ENCODE results near the gene CEBPG. TPM values are rescaled to one million over a fixed set of nuclear protein-coding genes. Genes with fewer than 3 reads are reported as not detected.

Gene CEBPG
- total and polyA plus RNA-seq, 8 donors: 4.7 to 40.9 (median 18.0) TPM

DNA sequence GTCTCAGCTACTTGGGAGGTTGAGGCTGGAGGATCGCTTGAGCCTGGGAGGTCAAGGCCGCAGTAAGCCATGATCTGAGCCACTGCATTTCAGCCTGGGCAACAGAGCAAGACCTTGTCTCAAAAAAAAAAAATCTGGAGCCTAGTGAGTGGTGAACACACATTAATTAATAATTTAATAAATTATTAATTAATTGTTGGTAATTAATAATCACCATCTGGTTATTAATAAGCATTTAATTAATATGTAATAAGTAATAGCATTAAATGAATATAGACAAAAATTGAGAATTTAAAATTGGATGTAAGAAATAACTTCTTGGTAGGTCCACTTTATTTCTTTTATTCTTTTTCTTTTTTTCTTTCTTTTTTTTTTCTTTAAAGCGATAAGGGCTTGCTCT, 39.2 kb upstream of the CEBPG start:
- TF ChIP-seq POLR2AphosphoS5 (IDR thresholded peaks at IDR 0.05): no peak
- TF ChIP-seq EP300 (IDR thresholded peaks at IDR 0.05): no peak
- no peak for TF ChIP-seq POLR2A (IDR thresholded peaks at IDR 0.05)
- TF ChIP-seq, protein P1, sequence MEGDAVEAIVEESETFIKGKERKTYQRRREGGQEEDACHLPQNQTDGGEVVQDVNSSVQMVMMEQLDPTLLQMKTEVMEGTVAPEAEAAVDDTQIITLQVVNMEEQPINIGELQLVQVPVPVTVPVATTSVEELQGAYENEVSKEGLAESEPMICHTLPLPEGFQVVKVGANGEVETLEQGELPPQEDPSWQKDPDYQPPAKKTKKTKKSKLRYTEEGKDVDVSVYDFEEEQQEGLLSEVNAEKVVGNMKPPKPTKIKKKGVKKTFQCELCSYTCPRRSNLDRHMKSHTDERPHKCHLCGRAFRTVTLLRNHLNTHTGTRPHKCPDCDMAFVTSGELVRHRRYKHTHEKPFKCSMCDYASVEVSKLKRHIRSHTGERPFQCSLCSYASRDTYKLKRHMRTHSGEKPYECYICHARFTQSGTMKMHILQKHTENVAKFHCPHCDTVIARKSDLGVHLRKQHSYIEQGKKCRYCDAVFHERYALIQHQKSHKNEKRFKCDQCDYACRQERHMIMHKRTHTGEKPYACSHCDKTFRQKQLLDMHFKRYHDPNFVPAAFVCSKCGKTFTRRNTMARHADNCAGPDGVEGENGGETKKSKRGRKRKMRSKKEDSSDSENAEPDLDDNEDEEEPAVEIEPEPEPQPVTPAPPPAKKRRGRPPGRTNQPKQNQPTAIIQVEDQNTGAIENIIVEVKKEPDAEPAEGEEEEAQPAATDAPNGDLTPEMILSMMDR (IDR thresholded peaks at IDR 0.05): no peak
- Histone ChIP-seq H3K4me3 (no peak overlapping the region), H3K27me3 (peaks cover 0 to 3% (median 0%) of the 10 kb centered on the region in 3 donors), H3K9me3 (no peaks in the 10 kb centered on the region), H3K4me1 (no peaks in the 10 kb centered on the region), H3K36me3 (no peaks in the 10 kb centered on the region), H3K27ac (no peak overlapping the region)
- intact Hi-C loops (cut with DNase I; ENCODE audit: low total_unique reads): no loop called here
- no peak for DNase-seq
- WGBS, 5 donors: 94 to 99% (median 96%) methylated on average over 3 of the region's 3 CpGs

GRCh38 chr19:33335446-33335845, 38.1 kb upstream of the CEBPG start:
- Histone ChIP-seq H3K27me3 (peaks cover 0 to 1% (median 0%) of the 10 kb centered on the region in 3 donors), H3K9me3 (no peaks in the 10 kb centered on the region), H3K4me3 (no peak overlapping the region), H3K27ac (no peak overlapping the region), H3K4me1 (no peaks in the 10 kb centered on the region), H3K36me3 (no peaks in the 10 kb centered on the region)
- WGBS, 5 donors: 80 to 93% (median 87%) methylated on average over 5 of the region's 5 CpGs
- TF ChIP-seq, protein P1 (IDR thresholded peaks at IDR 0.05): no peak
- TF ChIP-seq EP300 (IDR thresholded peaks at IDR 0.05) (no peak), POLR2AphosphoS5 (IDR thresholded peaks at IDR 0.05) (no peak), POLR2A (IDR thresholded peaks at IDR 0.05) (no peak)
- DNase-seq: no peak
- intact Hi-C loops (cut with DNase I; ENCODE audit: low total_unique reads): no loop called here

GRCh38 chr19:33339016-33339984, 34.2 kb upstream of the CEBPG start:
- H3K9me3 ChIP-seq: no peaks in the 10 kb centered on the region
- DNase-seq: no peak
- TF ChIP-seq POLR2AphosphoS5 (IDR thresholded peaks at IDR 0.05) (no peak), POLR2A (IDR thresholded peaks at IDR 0.05) (no peak)
- TF ChIP-seq, protein P1 (IDR thresholded peaks at IDR 0.05): no peak
- H3K36me3 ChIP-seq: no peaks in the 10 kb centered on the region
- WGBS, 5 donors: 75 to 84% (median 78%) methylated on average over 8 of the region's 8 CpGs
- peaks cover 0 to 16% (median 0%) of the 10 kb centered on the region in 3 donors for H3K27me3 ChIP-seq
- H3K4me3 ChIP-seq: no peak overlapping the region
- H3K4me1 ChIP-seq: no peaks in the 10 kb centered on the region
- no peak overlapping the region for H3K27ac ChIP-seq
- intact Hi-C loops (cut with DNase I; ENCODE audit: low total_unique reads): no loop called here

DNA sequence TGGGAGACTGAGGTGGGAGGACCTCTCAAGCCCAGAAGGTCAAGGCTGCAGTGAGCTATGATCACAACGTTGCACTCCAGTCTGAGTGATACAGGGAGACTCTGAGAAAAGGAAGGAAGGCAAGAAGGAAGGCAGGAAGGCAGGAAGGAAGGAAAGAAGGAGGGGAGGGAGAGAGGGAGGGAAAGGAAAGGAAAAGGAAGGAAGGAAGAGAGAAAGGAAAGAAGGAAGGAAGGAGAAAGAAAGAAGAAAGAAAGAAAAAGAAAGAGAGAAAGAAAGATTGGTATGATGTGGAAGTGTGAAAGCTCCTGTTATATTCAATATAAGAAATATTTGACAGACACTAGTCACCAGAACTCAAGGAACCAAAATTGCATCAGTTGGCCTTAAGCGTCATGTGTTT, 32.5 kb upstream of the CEBPG start:
- TF ChIP-seq POLR2A (IDR thresholded peaks at IDR 0.05) (no peak), EP300 (IDR thresholded peaks at IDR 0.05) (no peak), POLR2AphosphoS5 (IDR thresholded peaks at IDR 0.05) (no peak)
- TF ChIP-seq, protein P1 (IDR thresholded peaks at IDR 0.05): no peak
- Histone ChIP-seq H3K27me3 (peaks cover 0 to 28% (median 0%) of the 10 kb centered on the region in 3 donors), H3K4me3 (no peak overlapping the region), H3K4me1 (no peaks in the 10 kb centered on the region), H3K27ac (no peak overlapping the region), H3K9me3 (no peaks in the 10 kb centered on the region), H3K36me3 (no peaks in the 10 kb centered on the region)
- no peak for DNase-seq
- 21 to 68% (median 47%) methylated on average over 2 of the region's 2 CpGs for WGBS, 5 donors
- intact Hi-C loops (cut with DNase I; ENCODE audit: low total_unique reads): no loop called here

All from stomach (tissue), 9 donors.